AG04449 (cell line): ENCODE results near the gene EPB41.

Source experiments
- CTCF ChIA-PET: fragments of 350-600 bp; formaldehyde crosslinking; extraction: SDS; loops from one replicate; lab custom pipeline; 2021; ENCODE audit warnings: antibody characterized with exemption; lab: Yijun Ruan, JAX
- POLR2A ChIA-PET: fragments of 400-600, 350-600 bp; formaldehyde crosslinking; extraction: SDS; loops from one replicate; lab custom pipeline; 2020; ENCODE audit warnings: antibody characterized with exemption, inconsistent platforms; lab: Yijun Ruan, JAX
- DNase-seq: peaks from one replicate; pipeline ENCODE4 v3.0.0-alpha.2; 2010; ENCODE audit warnings: low read depth, low spot score
- H3K4me3 ChIP-seq: 2 replicates; pipeline ENCODE4 v1.5.1; 2011; ENCODE audit warnings: low read depth, mild to moderate bottlenecking, control low read depth, low read length
- TF ChIP-seq, protein P1 (sequence below): IDR thresholded peaks from one replicate; pipeline ENCODE4 v1.5.1; 2011; ENCODE audit warnings: mild to moderate bottlenecking, moderate library complexity, low read length, control low read depth, inconsistent platforms; ENCODE audit not compliant: insufficient read depth; ENCODE audit errors: missing control alignments

The EPB41 gene

GRCh38 chr1:29166291-29166878 is 252.0 kb downstream of the EPB41 start:
- no peak overlapping the region for H3K4me3 ChIP-seq
- ChIA-PET POLR2A (interaction anchor here (0.9 kb wide), 1 partner anchor 16 kb away, joined by 4 read pairs; the partner anchor contains the start of gene SRSF4), CTCF (interaction anchor here (1.1 to 4.7 kb wide), 4 partner anchors 10 to 43 kb away, joined by 3 to 19 read pairs (median 6); partner anchors contain the start of gene TMEM200B)
- TF ChIP-seq, protein P1, sequence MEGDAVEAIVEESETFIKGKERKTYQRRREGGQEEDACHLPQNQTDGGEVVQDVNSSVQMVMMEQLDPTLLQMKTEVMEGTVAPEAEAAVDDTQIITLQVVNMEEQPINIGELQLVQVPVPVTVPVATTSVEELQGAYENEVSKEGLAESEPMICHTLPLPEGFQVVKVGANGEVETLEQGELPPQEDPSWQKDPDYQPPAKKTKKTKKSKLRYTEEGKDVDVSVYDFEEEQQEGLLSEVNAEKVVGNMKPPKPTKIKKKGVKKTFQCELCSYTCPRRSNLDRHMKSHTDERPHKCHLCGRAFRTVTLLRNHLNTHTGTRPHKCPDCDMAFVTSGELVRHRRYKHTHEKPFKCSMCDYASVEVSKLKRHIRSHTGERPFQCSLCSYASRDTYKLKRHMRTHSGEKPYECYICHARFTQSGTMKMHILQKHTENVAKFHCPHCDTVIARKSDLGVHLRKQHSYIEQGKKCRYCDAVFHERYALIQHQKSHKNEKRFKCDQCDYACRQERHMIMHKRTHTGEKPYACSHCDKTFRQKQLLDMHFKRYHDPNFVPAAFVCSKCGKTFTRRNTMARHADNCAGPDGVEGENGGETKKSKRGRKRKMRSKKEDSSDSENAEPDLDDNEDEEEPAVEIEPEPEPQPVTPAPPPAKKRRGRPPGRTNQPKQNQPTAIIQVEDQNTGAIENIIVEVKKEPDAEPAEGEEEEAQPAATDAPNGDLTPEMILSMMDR: no peak
- no peak for DNase-seq

- no peak for DNase-seq
- POLR2A ChIA-PET: interaction anchor here (0.6 kb wide), 1 partner anchor 730 kb away, joined by 3 read pairs; no protein-coding TSS in a partner anchor
- H3K4me3 ChIP-seq: no peak overlapping the region
- TF ChIP-seq, protein P1: no peak
- CTCF ChIA-PET: interaction anchor here (0.6 to 4.7 kb wide), 4 partner anchors 11 to 35 kb away, joined by 3 to 19 read pairs (median 6); partner anchors contain the start of gene SRSF4
Observed at GRCh38 chr1:29167904-29168303, 253.5 kb downstream of the EPB41 start.
